ENCODE results near the gene MAGEF1.

Gene MAGEF1

GRCh38 chr3:184717399-184717983, 5.6 kb upstream of the MAGEF1 start:
- no peak for TF ChIP-seq CTCF (conservative IDR thresholded peaks at IDR 0.05; ENCODE audit: low read length)
- DNase-seq (ENCODE audit: low read depth), result no peak
- no peak overlapping the region for H3K4me3 ChIP-seq (ENCODE audit: low read length)

- H3K4me3 ChIP-seq (ENCODE audit: low read length), result peak overlapping the region; percentile 31
- peak; percentile 67 for DNase-seq (ENCODE audit: low read depth)
- no peak for TF ChIP-seq CTCF (conservative IDR thresholded peaks at IDR 0.05; ENCODE audit: low read length)
Measured at GRCh38 chr3:184716622-184717398, 4.9 kb upstream of the MAGEF1 start.

- no peak for TF ChIP-seq CTCF (conservative IDR thresholded peaks at IDR 0.05; ENCODE audit: low read length)
- H3K4me3 ChIP-seq (ENCODE audit: low read length), result peak overlapping the region; percentile 31
- peak; percentile 65 for DNase-seq (ENCODE audit: low read depth)
Measured at GRCh38 chr3:184715943-184716621, 4.2 kb upstream of the MAGEF1 start.

- no peak overlapping the region for H3K4me3 ChIP-seq (ENCODE audit: low read length)
- no peak for DNase-seq (ENCODE audit: low read depth)
- TF ChIP-seq CTCF (conservative IDR thresholded peaks at IDR 0.05; ENCODE audit: low read length), result no peak
Measured at GRCh38 chr3:184713521-184713920, 1.7 kb upstream of the MAGEF1 start.

- no peak for TF ChIP-seq CTCF (conservative IDR thresholded peaks at IDR 0.05; ENCODE audit: low read length)
- H3K4me3 ChIP-seq (ENCODE audit: low read length), result no peak overlapping the region
- no peak for DNase-seq (ENCODE audit: low read depth)
Measured at GRCh38 chr3:184713040-184713355, 1.1 kb upstream of the MAGEF1 start.

GRCh38 chr3:184712248-184713039, 580 bp upstream of the MAGEF1 start:
- no peak for DNase-seq (ENCODE audit: low read depth)
- TF ChIP-seq CTCF (conservative IDR thresholded peaks at IDR 0.05; ENCODE audit: low read length), result no peak
- H3K4me3 ChIP-seq (ENCODE audit: low read length), result peak overlapping the region; percentile 79

Measured in AG10803 (cell line).